HCT116 (cell line): ENCODE measurements around the gene VSTM2L. TPM values are rescaled to one million over a fixed set of nuclear protein-coding genes. Genes with fewer than 3 reads are reported as not detected.

Experiments
- ATAC-seq: fragments of 200-7000 bp; cut with Tn5 transposase; 2 replicates; pipeline ENCODE4 v1.9.1; 2020; ENCODE audit warnings: mild to moderate bottlenecking, moderate library complexity
- BruUV-seq: library from RNA; stranded (reverse); fragments of 400-500 nt; replicated peaks from 2 replicates; lab custom pipeline; 2021; lab: Mats Ljungman, UMichigan
- CTCF ChIA-PET: fragments of 300-600 bp; sonication (Branson Sonifier 250); formaldehyde crosslinking; loops from one replicate; lab custom pipeline; 2021; ENCODE audit warnings: antibody characterized with exemption; lab: Charles Lee
- POLR2A ChIA-PET: fragments of 300-600, 350-600 bp; sonication (Branson Sonifier 250); formaldehyde crosslinking; loops from one replicate; lab custom pipeline; 2021; ENCODE audit warnings: antibody characterized with exemption; lab: Charles Lee
- RAD21 ChIA-PET, 2 experiments: fragments of 300-600 bp; sonication (Branson Sonifier 250); formaldehyde crosslinking; loops; one replicate each; lab custom pipeline; 2023; ENCODE audit warnings: low total read pairs in 2 of 2; ENCODE audit not compliant: uncharacterized antibody in 2 of 2, unreplicated experiment in 2 of 2, low non-redundant PET in 1 of 2; lab: Charles Lee
- DNase-seq: peaks from one replicate; pipeline ENCODE4 v3.0.0-alpha.2; 2010; ENCODE audit warnings: low read depth, low spot score
- H2AFZ ChIP-seq: fragments of 200-600 bp; shearing (Covaris generic), sonication (generic); 2 replicates; pipeline ENCODE4 v1.6.1; 2017; ENCODE audit warnings: low read depth, mixed run types, mixed read lengths, antibody characterized with exemption, low read length; ENCODE audit not compliant: poor library complexity, severe bottlenecking
- H3K27ac ChIP-seq: 2 replicates; pipeline ENCODE4 v1.5.1; 2012; ENCODE audit warnings: low read depth, low read length
- H3K27me3 ChIP-seq: fragments of 200-600 bp; sonication (generic); 2 replicates; pipeline ENCODE4 v1.6.1; 2016; ENCODE audit warnings: mixed run types, low read length, mixed read lengths; ENCODE audit not compliant: insufficient read depth
- H3K36me3 ChIP-seq, 2 experiments: fragments of 200-500 bp in 1 of 2; fragments of 200-600 bp in 1 of 2; sonication (Bioruptor generic) in 1 of 2; sonication (generic) in 1 of 2; 2 replicates each; pipeline versions ENCODE4 v1.5.1 to v1.6.1; 2014 to 2016; ENCODE audit warnings: low read length in 2 of 2, inconsistent platforms in 1 of 2, mixed read lengths in 1 of 2, mixed run types in 1 of 2; ENCODE audit not compliant: insufficient read depth in 2 of 2, control insufficient read depth in 1 of 2
- H3K4me1 ChIP-seq, 2 experiments: fragments of 200-600 bp in 1 of 2; sonication (generic) in 1 of 2; 2 replicates each; pipeline versions ENCODE4 v1.5.1 to v1.6.1; 2012 to 2017; ENCODE audit warnings: low read length in 2 of 2, inconsistent platforms in 1 of 2, mild to moderate bottlenecking in 1 of 2, mixed read lengths in 1 of 2, mixed run types in 1 of 2, moderate library complexity in 1 of 2; ENCODE audit not compliant: insufficient read depth in 2 of 2, control insufficient read depth in 1 of 2
- H3K4me2 ChIP-seq: fragments of 200-600 bp; sonication (generic); 2 replicates; pipeline ENCODE4 v1.6.1; 2017; ENCODE audit warnings: mixed run types, low read length, mixed read lengths
- H3K4me3 ChIP-seq, 2 experiments: fragments of 200-600 bp in 1 of 2; sonication (generic) in 1 of 2; replicated peaks in 1 of 2; 2 replicates each; pipeline ENCODE4 v1.5.1; 2011 to 2016; ENCODE audit warnings: low read length in 2 of 2, control low read depth in 1 of 2, low read depth in 1 of 2, mild to moderate bottlenecking in 1 of 2, mixed read lengths in 1 of 2, mixed run types in 1 of 2
- H3K79me2 ChIP-seq: fragments of 200-600 bp; sonication (generic); 2 replicates; pipeline ENCODE4 v1.6.1; 2017; ENCODE audit warnings: mild to moderate bottlenecking, mixed run types, low read length, moderate library complexity, mixed read lengths; ENCODE audit not compliant: insufficient read depth
- H3K9ac ChIP-seq: fragments of 200-600 bp; sonication (generic); 2 replicates; pipeline ENCODE4 v1.6.1; 2016; ENCODE audit warnings: low read length, mixed read lengths
- H3K9me2 ChIP-seq: fragments of 200-600 bp; sonication (generic), shearing (Covaris generic); 2 replicates; pipeline ENCODE4 v1.6.1; 2017; ENCODE audit warnings: mixed run types, mild to moderate bottlenecking, moderate library complexity; ENCODE audit not compliant: insufficient read depth
- H3K9me3 ChIP-seq, 2 experiments: fragments of 200-500 bp in 1 of 2; fragments of 200-600 bp in 1 of 2; sonication (Bioruptor generic) in 1 of 2; sonication (generic) in 1 of 2; 2 replicates each; pipeline ENCODE4 v1.6.1; 2014 to 2017; ENCODE audit warnings: low read length in 2 of 2, mixed read lengths in 2 of 2, inconsistent platforms in 1 of 2, low read depth in 1 of 2, mild to moderate bottlenecking in 1 of 2, mixed run types in 1 of 2, moderate library complexity in 1 of 2; ENCODE audit not compliant: control insufficient read depth in 1 of 2, insufficient read depth in 1 of 2
- H4K20me1 ChIP-seq: fragments of 200-600 bp; sonication (generic), shearing (Covaris generic); 2 replicates; pipeline ENCODE4 v1.6.1; 2017; ENCODE audit warnings: mixed run types, mild to moderate bottlenecking, moderate library complexity; ENCODE audit not compliant: insufficient read depth
- ATF3 ChIP-seq: IDR thresholded peaks from 2 replicates; pipeline ENCODE4 v1.6.1; 2012
- EGR1 ChIP-seq: IDR thresholded peaks from 2 replicates; pipeline ENCODE4 v1.6.1; 2012; ENCODE audit warnings: low read depth
- ELF1 ChIP-seq: IDR thresholded peaks from 2 replicates; pipeline ENCODE4 v1.6.1; 2012; ENCODE audit warnings: low read depth, borderline replicate concordance
- EZH2phosphoT487 ChIP-seq: fragments of 200-600 bp; IDR thresholded peaks from 2 replicates; pipeline ENCODE4 v1.6.1; 2018; ENCODE audit warnings: antibody characterized with exemption, borderline replicate concordance
- FOSL1 ChIP-seq: IDR thresholded peaks from 2 replicates; pipeline ENCODE4 v1.6.1; 2012; ENCODE audit warnings: low read depth
- JUND ChIP-seq: IDR thresholded peaks from 2 replicates; pipeline ENCODE4 v1.6.1; 2012
- MAX ChIP-seq: IDR thresholded peaks from 2 replicates; pipeline ENCODE4 v1.6.1; 2012
- POLR2A ChIP-seq: IDR thresholded peaks from 2 replicates; pipeline ENCODE4 v1.7.0; 2011; ENCODE audit warnings: borderline replicate concordance; ENCODE audit not compliant: insufficient read depth, insufficient read length; ENCODE audit errors: extremely low read depth
- POLR2AphosphoS5 ChIP-seq: IDR thresholded peaks from 2 replicates; pipeline ENCODE4 v1.6.1; 2011; ENCODE audit warnings: mild to moderate bottlenecking, low read depth, low read length, moderate library complexity
- RAD21 ChIP-seq: IDR thresholded peaks from 2 replicates; pipeline ENCODE4 v1.6.1; 2012; ENCODE audit warnings: low read depth, mild to moderate bottlenecking
- REST ChIP-seq: IDR thresholded peaks from 2 replicates; pipeline ENCODE4 v1.6.1; 2012; ENCODE audit warnings: low read depth
- SP1 ChIP-seq: IDR thresholded peaks from 2 replicates; pipeline ENCODE4 v1.6.1; 2012; ENCODE audit warnings: low read depth
- SRF ChIP-seq: IDR thresholded peaks from 2 replicates; pipeline ENCODE4 v1.6.1; 2012; ENCODE audit warnings: low read depth
- TCF7L2 ChIP-seq: IDR thresholded peaks from 2 replicates; pipeline ENCODE4 v1.7.0; 2011; ENCODE audit warnings: borderline replicate concordance, inconsistent platforms; ENCODE audit not compliant: insufficient read depth, insufficient read length; ENCODE audit errors: extremely low read depth
- YY1 ChIP-seq: IDR thresholded peaks from 2 replicates; pipeline ENCODE4 v1.6.1; 2011; ENCODE audit warnings: low read length, low read depth, moderate library complexity, mild to moderate bottlenecking; ENCODE audit not compliant: insufficient replicate concordance; ENCODE audit errors: extremely low read depth
- ZBTB33 ChIP-seq: IDR thresholded peaks from 2 replicates; pipeline ENCODE4 v1.6.1; 2011; ENCODE audit warnings: mild to moderate bottlenecking, low read length, moderate library complexity; ENCODE audit not compliant: insufficient replicate concordance; ENCODE audit errors: extremely low read depth
- ZFX ChIP-seq: fragments of 450-650 bp; IDR thresholded peaks from 2 replicates; pipeline ENCODE4 v1.6.1; 2017
- ZNF274 ChIP-seq: fragments of 200-500 bp; sonication (Bioruptor generic); IDR thresholded peaks from 2 replicates; pipeline ENCODE4 v1.6.1; 2014; ENCODE audit warnings: mild to moderate bottlenecking, low read depth, low read length, inconsistent platforms
- intact Hi-C: fragments of 100-400 bp; cut with micrococcal nuclease; formaldehyde crosslinking; loops from 2 replicates; pipeline ENCODE4 v1.10.0; 2022
- total RNA-seq: library from RNA; stranded (reverse); gene quantifications from one replicate; pipeline ENCODE4 v1.2.1, GENCODE V29; 2021; ENCODE audit not compliant: unreplicated experiment
- TF ChIP-seq, protein P1 (sequence below), 3 experiments: fragments of 200-600 bp in 1 of 3; sonication (generic) in 1 of 3; IDR thresholded peaks in 2 of 3; conservative IDR thresholded peaks in 1 of 3; 2 replicates each; pipeline ENCODE4 v1.5.1; 2012 to 2017; ENCODE audit warnings: low read depth in 2 of 3, low read length in 2 of 3, antibody characterized with exemption in 1 of 3, borderline replicate concordance in 1 of 3, control low read depth in 1 of 3, mild to moderate bottlenecking in 1 of 3, mixed read lengths in 1 of 3, mixed run types in 1 of 3, moderate library complexity in 1 of 3; ENCODE audit not compliant: insufficient read depth in 1 of 3

VSTM2L gene
- total RNA-seq, 1 experiment from 2014 or later: 0.69 TPM

GRCh38 chr20:37933786-37934633 is 31.1 kb downstream of the VSTM2L start:
- no peak for DNase-seq
- H3K4me2 ChIP-seq: no peak overlapping the region
- TF ChIP-seq SP1 (no peak), JUND (no peak), REST (no peak), POLR2AphosphoS5 (no peak), ATF3 (no peak), YY1 (no peak), POLR2A (no peak), SRF (no peak), ELF1 (no peak), ZFX (no peak), ZNF274 (no peak), TCF7L2 (no peak), ZBTB33 (no peak), RAD21 (no peak), FOSL1 (no peak), EZH2phosphoT487 (no peak), EGR1 (no peak), MAX (no peak)
- TF ChIP-seq, protein P1, sequence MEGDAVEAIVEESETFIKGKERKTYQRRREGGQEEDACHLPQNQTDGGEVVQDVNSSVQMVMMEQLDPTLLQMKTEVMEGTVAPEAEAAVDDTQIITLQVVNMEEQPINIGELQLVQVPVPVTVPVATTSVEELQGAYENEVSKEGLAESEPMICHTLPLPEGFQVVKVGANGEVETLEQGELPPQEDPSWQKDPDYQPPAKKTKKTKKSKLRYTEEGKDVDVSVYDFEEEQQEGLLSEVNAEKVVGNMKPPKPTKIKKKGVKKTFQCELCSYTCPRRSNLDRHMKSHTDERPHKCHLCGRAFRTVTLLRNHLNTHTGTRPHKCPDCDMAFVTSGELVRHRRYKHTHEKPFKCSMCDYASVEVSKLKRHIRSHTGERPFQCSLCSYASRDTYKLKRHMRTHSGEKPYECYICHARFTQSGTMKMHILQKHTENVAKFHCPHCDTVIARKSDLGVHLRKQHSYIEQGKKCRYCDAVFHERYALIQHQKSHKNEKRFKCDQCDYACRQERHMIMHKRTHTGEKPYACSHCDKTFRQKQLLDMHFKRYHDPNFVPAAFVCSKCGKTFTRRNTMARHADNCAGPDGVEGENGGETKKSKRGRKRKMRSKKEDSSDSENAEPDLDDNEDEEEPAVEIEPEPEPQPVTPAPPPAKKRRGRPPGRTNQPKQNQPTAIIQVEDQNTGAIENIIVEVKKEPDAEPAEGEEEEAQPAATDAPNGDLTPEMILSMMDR (IDR thresholded peaks at IDR 0.05 in 2 of 3, conservative IDR thresholded peaks at IDR 0.05 in 1 of 3; ENCODE audit: borderline replicate concordance in 1 of 3, insufficient read depth in 1 of 3, low read depth in 2 of 3, low read length in 2 of 3): no peak
- peaks cover 2% of the 10 kb centered on the region; the same call in 1 of the 2 replicates for H3K27me3 ChIP-seq
- H3K9me2 ChIP-seq: no peaks in the 10 kb centered on the region
- CTCF ChIA-PET: no interaction called here
- intact Hi-C loops: no loop called here
- BruUV-seq: no TSS peak
- no peaks in the 10 kb centered on the region for H3K79me2 ChIP-seq
- ATAC-seq: no peak
- no peak overlapping the region for H3K4me3 ChIP-seq
- H3K36me3 ChIP-seq: no peaks in the 10 kb centered on the region
- no peak overlapping the region for H3K27ac ChIP-seq
- RAD21 ChIA-PET: no interaction called here
- POLR2A ChIA-PET: no interaction called here
- no peaks in the 10 kb centered on the region for H3K4me1 ChIP-seq
- no peak overlapping the region for H2AFZ ChIP-seq
- no peaks in the 10 kb centered on the region for H3K9me3 ChIP-seq
- no peak overlapping the region for H3K9ac ChIP-seq
- no peaks in the 10 kb centered on the region for H4K20me1 ChIP-seq
